K562 (cell line): ENCODE measurements around the gene GCN1. TPM values are rescaled to one million over a fixed set of nuclear protein-coding genes. Genes with fewer than 3 reads are reported as not detected.

Experiments
- ATF7 ChIP-seq: fragments of 450-650 bp; IDR thresholded peaks from 2 replicates; pipeline ENCODE4 v1.7.1; 2014; ENCODE audit warnings: mild to moderate bottlenecking, moderate library complexity
- EGR1 ChIP-seq: fragments of 450-650 bp; conservative IDR thresholded peaks from 2 replicates; pipeline ENCODE4 v1.6.1; 2017; ENCODE audit warnings: mild to moderate bottlenecking
- ELF1 ChIP-seq: fragments of 200-800 bp; sonication (Bioruptor generic); IDR thresholded peaks from 2 replicates; pipeline ENCODE4 v1.6.1; 2016; ENCODE audit warnings: missing genetic modification characterization, missing compliant biosample characterization
- GABPA ChIP-seq: fragments of 200-800 bp; sonication (Bioruptor generic); conservative IDR thresholded peaks from 2 replicates; pipeline ENCODE4 v1.6.1; 2016; ENCODE audit warnings: low read depth, missing genetic modification characterization, missing compliant biosample characterization
- IRF2 ChIP-seq: sonication (generic); formaldehyde crosslinking; IDR thresholded peaks from 2 replicates; pipeline ENCODE4 v1.8.1; 2022; ENCODE audit warnings: mild to moderate bottlenecking, missing genetic modification reagents
- LEF1 ChIP-seq: fragments of 450-650 bp; IDR thresholded peaks from 2 replicates; pipeline ENCODE4 v1.6.1; 2016; ENCODE audit warnings: mild to moderate bottlenecking
- NR2C2 ChIP-seq, 2 experiments: fragments of 200-800 bp in 1 of 2; sonication (Bioruptor generic) in 1 of 2; sonication (generic) in 1 of 2; formaldehyde crosslinking in 1 of 2; IDR thresholded peaks; 2 replicates each; pipeline versions ENCODE4 v1.6.1 to v1.8.0; 2016 to 2022; ENCODE audit warnings: mild to moderate bottlenecking in 1 of 2, missing compliant biosample characterization in 1 of 2, missing genetic modification characterization in 1 of 2, missing genetic modification reagents in 1 of 2
- PHF21A ChIP-seq: fragments of 450-650 bp; IDR thresholded peaks from 2 replicates; pipeline ENCODE4 v1.6.1; 2017; ENCODE audit warnings: low read depth, borderline replicate concordance
- RBBP5 ChIP-seq: fragments of 200-600 bp; sonication (generic); IDR thresholded peaks from 2 replicates; pipeline ENCODE4 v1.6.1; 2012; ENCODE audit warnings: borderline replicate concordance, mild to moderate bottlenecking, low read length, control low read depth, inconsistent platforms; ENCODE audit not compliant: insufficient read depth, poor library complexity, severe bottlenecking
- SNRNP70 ChIP-seq: fragments of 200-400 bp; formaldehyde crosslinking; optimal IDR thresholded peaks from 2 replicates; pipeline ENCODE3; 2017; ENCODE audit warnings: low read depth, low read length
- SP1 ChIP-seq: sonication (generic); formaldehyde crosslinking; IDR thresholded peaks from 2 replicates; pipeline ENCODE4 v1.8.1; 2022; ENCODE audit warnings: mild to moderate bottlenecking, missing genetic modification reagents
- STAT5B ChIP-seq: fragments of 250-450 bp; sonication (Bioruptor Pico); IDR thresholded peaks from 2 replicates; pipeline ENCODE4 v1.8.0; 2021; ENCODE audit warnings: mild to moderate bottlenecking, inconsistent platforms
- TARDBP ChIP-seq: fragments of 450-650 bp; IDR thresholded peaks from 2 replicates; pipeline ENCODE4 v1.6.1; 2016
- TSC22D4 ChIP-seq: fragments of 450-650 bp; IDR thresholded peaks from 2 replicates; pipeline ENCODE4 v1.6.1; 2016; ENCODE audit warnings: missing genetic modification characterization, missing biosample characterization, control low read depth
- ZEB2 ChIP-seq: fragments of 450-650 bp; IDR thresholded peaks from 2 replicates; pipeline ENCODE4 v1.6.1; 2016
- polyA plus RNA-seq, 8 experiments: library from polyadenylated mRNA; depleted of rRNA in 4 of 8; stranded (reverse) in 5 of 8; unstranded in 3 of 8; fragments of >200 nt; fragmentation: Nextera tagmentation in 2 of 8; fragmentation: Illumina TruSeq in 1 of 8; extraction: Ambion mirVana in 2 of 8; extraction: Trizol in 1 of 8; gene quantifications; 2 replicates each; pipeline versions ENCODE4 v1.2.1 to v1.2.3, GENCODE V29; 2011 to 2014; ENCODE audit warnings: inconsistent platforms in 1 of 8, missing spikeins in 1 of 8
- total RNA-seq, 7 experiments: library from RNA; depleted of rRNA in 6 of 7; stranded (reverse); fragments of >200 nt in 6 of 7; fragmentation: Illumina TruSeq in 2 of 7; extraction: Trizol in 2 of 7; gene quantifications; 2 replicates each; pipeline versions ENCODE4 v1.2.1 to v1.2.3, GENCODE V29; 2011 to 2021; ENCODE audit warnings: low replicate concordance in 1 of 7
- TF ChIP-seq, protein P1 (sequence below): fragments of 250-450 bp; sonication (Bioruptor Pico); IDR thresholded peaks from 2 replicates; pipeline ENCODE4 v1.8.0; 2022; ENCODE audit warnings: inconsistent platforms, mild to moderate bottlenecking, moderate library complexity, borderline replicate concordance
- TF ChIP-seq, protein P2 (sequence below): fragments of 250-450 bp; sonication (Bioruptor Pico); IDR thresholded peaks from 2 replicates; pipeline ENCODE4 v1.8.0; 2021; ENCODE audit warnings: moderate library complexity, mild to moderate bottlenecking, inconsistent platforms
- TF ChIP-seq, protein P3 (sequence below): fragments of 250-450 bp; sonication (Bioruptor Pico); IDR thresholded peaks from 2 replicates; pipeline ENCODE4 v1.4.0; 2020; ENCODE audit warnings: mild to moderate bottlenecking, moderate library complexity
- TF ChIP-seq, protein P4 (sequence below), 3 experiments: IDR thresholded peaks in 2 of 3; conservative IDR thresholded peaks in 1 of 3; 2 replicates each; pipeline ENCODE4 v1.5.1; 2011 to 2012; ENCODE audit warnings: low read length in 3 of 3, mild to moderate bottlenecking in 3 of 3, control low read depth in 2 of 3, improper control_type of control experiment in 1 of 3, inconsistent platforms in 1 of 3, low read depth in 1 of 3, mixed read lengths in 1 of 3, moderate library complexity in 1 of 3; ENCODE audit not compliant: insufficient read depth in 2 of 3
- TF ChIP-seq, protein P5 (sequence below), 2 experiments: fragments of 450-650 bp in 1 of 2; sonication (generic) in 1 of 2; formaldehyde crosslinking; conservative IDR thresholded peaks; 2 replicates each; pipeline versions ENCODE4 v1.4.0 to v1.8.1; 2020 to 2022; ENCODE audit warnings: mild to moderate bottlenecking in 1 of 2, missing genetic modification reagents in 1 of 2

The GCN1 gene
- total and polyA plus RNA-seq, 9 of the 15 experiments (the other 6 are each of a cell fraction or from before 2014, with no cell fraction given), result 11.9 to 190 (median 51.7) TPM

DNA sequence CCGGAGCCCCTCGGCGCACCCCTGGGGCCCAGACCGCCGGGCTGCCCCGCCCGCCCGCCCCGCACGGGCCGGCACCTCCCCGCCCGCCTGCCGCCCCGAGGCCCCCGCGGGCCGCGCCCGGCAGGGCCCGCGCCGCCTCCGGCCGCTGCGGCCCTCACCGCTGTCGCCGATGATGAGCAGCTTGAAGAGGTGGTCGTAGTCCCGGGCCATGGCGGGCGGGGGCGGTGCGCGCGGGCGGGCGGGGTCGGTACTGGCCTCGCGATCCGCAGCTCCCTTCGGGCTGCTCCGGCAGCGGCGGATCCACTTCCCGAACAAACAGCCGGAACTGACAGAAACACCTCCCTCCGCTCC lies 78.1 kb downstream of the GCN1 start, which contains the start of gene RAB35 (continued):
- no peak for TF ChIP-seq ATF7
- TF ChIP-seq EGR1, result peak; percentile 75
- TF ChIP-seq STAT5B, result no peak
- TF ChIP-seq, protein P1, sequence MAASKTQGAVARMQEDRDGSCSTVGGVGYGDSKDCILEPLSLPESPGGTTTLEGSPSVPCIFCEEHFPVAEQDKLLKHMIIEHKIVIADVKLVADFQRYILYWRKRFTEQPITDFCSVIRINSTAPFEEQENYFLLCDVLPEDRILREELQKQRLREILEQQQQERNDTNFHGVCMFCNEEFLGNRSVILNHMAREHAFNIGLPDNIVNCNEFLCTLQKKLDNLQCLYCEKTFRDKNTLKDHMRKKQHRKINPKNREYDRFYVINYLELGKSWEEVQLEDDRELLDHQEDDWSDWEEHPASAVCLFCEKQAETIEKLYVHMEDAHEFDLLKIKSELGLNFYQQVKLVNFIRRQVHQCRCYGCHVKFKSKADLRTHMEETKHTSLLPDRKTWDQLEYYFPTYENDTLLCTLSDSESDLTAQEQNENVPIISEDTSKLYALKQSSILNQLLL, result no peak
- TF ChIP-seq LEF1, result no peak
- TF ChIP-seq SP1 (CRISPR knock-in tag), result no peak
- TF ChIP-seq, protein P2, sequence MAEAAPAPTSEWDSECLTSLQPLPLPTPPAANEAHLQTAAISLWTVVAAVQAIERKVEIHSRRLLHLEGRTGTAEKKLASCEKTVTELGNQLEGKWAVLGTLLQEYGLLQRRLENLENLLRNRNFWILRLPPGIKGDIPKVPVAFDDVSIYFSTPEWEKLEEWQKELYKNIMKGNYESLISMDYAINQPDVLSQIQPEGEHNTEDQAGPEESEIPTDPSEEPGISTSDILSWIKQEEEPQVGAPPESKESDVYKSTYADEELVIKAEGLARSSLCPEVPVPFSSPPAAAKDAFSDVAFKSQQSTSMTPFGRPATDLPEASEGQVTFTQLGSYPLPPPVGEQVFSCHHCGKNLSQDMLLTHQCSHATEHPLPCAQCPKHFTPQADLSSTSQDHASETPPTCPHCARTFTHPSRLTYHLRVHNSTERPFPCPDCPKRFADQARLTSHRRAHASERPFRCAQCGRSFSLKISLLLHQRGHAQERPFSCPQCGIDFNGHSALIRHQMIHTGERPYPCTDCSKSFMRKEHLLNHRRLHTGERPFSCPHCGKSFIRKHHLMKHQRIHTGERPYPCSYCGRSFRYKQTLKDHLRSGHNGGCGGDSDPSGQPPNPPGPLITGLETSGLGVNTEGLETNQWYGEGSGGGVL, result no peak
- TF ChIP-seq, protein P3, sequence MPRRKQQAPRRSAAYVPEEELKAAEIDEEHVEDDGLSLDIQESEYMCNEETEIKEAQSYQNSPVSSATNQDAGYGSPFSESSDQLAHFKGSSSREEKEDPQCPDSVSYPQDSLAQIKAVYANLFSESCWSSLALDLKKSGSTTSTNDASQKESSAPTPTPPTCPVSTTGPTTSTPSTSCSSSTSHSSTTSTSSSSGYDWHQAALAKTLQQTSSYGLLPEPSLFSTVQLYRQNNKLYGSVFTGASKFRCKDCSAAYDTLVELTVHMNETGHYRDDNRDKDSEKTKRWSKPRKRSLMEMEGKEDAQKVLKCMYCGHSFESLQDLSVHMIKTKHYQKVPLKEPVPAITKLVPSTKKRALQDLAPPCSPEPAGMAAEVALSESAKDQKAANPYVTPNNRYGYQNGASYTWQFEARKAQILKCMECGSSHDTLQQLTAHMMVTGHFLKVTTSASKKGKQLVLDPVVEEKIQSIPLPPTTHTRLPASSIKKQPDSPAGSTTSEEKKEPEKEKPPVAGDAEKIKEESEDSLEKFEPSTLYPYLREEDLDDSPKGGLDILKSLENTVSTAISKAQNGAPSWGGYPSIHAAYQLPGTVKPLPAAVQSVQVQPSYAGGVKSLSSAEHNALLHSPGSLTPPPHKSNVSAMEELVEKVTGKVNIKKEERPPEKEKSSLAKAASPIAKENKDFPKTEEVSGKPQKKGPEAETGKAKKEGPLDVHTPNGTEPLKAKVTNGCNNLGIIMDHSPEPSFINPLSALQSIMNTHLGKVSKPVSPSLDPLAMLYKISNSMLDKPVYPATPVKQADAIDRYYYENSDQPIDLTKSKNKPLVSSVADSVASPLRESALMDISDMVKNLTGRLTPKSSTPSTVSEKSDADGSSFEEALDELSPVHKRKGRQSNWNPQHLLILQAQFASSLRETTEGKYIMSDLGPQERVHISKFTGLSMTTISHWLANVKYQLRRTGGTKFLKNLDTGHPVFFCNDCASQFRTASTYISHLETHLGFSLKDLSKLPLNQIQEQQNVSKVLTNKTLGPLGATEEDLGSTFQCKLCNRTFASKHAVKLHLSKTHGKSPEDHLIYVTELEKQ (CRISPR knock-in tag), result no peak
- no peak for TF ChIP-seq IRF2 (CRISPR knock-in tag)
- no peak for TF ChIP-seq SNRNP70
- peak; percentile 55; the same call in 1 of the 2 replicates for TF ChIP-seq ELF1 (tag)
- peak; percentile 2 for TF ChIP-seq RBBP5
- TF ChIP-seq NR2C2 (CRISPR knock-in tag; IDR thresholded peaks at IDR 0.05), result no peak
- 0 out of 2 replicates have a peak, but pooled peaks have one; percentile 64 for TF ChIP-seq NR2C2 (tag; IDR thresholded peaks at IDR 0.05)
- no peak for TF ChIP-seq PHF21A
- peak; percentile 78 for TF ChIP-seq GABPA
- TF ChIP-seq, protein P4, sequence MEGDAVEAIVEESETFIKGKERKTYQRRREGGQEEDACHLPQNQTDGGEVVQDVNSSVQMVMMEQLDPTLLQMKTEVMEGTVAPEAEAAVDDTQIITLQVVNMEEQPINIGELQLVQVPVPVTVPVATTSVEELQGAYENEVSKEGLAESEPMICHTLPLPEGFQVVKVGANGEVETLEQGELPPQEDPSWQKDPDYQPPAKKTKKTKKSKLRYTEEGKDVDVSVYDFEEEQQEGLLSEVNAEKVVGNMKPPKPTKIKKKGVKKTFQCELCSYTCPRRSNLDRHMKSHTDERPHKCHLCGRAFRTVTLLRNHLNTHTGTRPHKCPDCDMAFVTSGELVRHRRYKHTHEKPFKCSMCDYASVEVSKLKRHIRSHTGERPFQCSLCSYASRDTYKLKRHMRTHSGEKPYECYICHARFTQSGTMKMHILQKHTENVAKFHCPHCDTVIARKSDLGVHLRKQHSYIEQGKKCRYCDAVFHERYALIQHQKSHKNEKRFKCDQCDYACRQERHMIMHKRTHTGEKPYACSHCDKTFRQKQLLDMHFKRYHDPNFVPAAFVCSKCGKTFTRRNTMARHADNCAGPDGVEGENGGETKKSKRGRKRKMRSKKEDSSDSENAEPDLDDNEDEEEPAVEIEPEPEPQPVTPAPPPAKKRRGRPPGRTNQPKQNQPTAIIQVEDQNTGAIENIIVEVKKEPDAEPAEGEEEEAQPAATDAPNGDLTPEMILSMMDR (IDR thresholded peaks at IDR 0.05 in 2 of 3, conservative IDR thresholded peaks at IDR 0.05 in 1 of 3; ENCODE audit: insufficient read depth in 2 of 3, low read depth in 1 of 3, low read length in 3 of 3), result no peak
- no peak for TF ChIP-seq ZEB2
- no peak for TF ChIP-seq TSC22D4
- TF ChIP-seq TARDBP, result no peak
- TF ChIP-seq, protein P5, sequence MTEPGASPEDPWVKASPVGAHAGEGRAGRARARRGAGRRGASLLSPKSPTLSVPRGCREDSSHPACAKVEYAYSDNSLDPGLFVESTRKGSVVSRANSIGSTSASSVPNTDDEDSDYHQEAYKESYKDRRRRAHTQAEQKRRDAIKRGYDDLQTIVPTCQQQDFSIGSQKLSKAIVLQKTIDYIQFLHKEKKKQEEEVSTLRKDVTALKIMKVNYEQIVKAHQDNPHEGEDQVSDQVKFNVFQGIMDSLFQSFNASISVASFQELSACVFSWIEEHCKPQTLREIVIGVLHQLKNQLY (CRISPR knock-in tag; conservative IDR thresholded peaks at IDR 0.05), result no peak
